ENCODE results near the gene CCDC122.
A peak's percentile ranks its signal among the peaks of the same experiment; 100 is the strongest.

The CCDC122 gene

DNA sequence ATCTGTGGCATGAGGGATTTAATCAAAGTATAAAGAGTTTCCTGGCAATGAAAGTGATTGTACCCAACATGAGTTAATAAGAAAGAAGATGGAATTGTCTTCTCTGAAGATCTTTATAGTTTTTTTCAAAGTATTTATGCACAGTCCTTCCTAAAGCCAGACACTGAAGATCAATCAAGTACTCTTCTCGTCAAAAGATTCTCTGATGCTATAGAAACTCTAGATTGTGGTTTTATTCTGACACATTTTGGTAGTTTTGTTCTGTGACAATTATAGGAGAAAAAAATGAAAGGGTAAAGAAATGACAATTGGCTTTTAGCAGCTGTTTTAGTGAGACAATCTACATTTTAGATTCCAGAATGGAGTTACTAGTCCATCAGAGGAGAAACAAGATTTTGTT lies 82.4 kb downstream of the CCDC122 start:
- FAIRE-seq: no peak
- no peak for DNase-seq (ENCODE audit: insufficient read length, low spot score)
- TF ChIP-seq POLR2AphosphoS5 (IDR thresholded peaks at IDR 0.05; ENCODE audit: low read depth, low read length): no peak
- TF ChIP-seq PAX5 (IDR thresholded peaks at IDR 0.05; ENCODE audit: insufficient read depth, low read length, severe bottlenecking): no peak
- no peak for TF ChIP-seq POU2F2 (IDR thresholded peaks at IDR 0.05; ENCODE audit: low read depth, low read length)
- no peak for TF ChIP-seq SPI1 (IDR thresholded peaks at IDR 0.05; ENCODE audit: low read depth, low read length)
- no peak for TF ChIP-seq POLR2A (IDR thresholded peaks at IDR 0.05; ENCODE audit: low read depth, low read length)
- no peak for TF ChIP-seq TAF1 (IDR thresholded peaks at IDR 0.05; ENCODE audit: low read depth, low read length)

DNA sequence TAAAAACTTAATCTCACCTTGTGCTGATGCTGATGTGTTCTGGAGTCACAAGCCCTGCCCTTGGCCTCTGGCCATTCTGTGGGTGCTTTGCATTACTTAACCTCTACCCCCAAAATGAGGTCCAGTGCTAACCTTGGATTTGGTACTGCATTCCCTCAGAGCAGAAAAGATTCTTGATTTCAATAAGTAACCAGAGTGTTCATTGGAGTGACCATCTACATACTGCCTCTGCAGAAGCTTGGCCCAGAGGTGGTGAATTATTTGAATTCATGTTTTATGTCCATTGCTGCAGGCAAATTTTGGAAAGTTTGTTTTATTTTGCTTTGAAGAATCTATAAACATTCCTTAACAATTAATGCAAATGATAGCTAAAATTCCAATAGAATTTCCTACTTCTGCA lies 85.1 kb downstream of the CCDC122 start:
- TF ChIP-seq POU2F2 (IDR thresholded peaks at IDR 0.05; ENCODE audit: low read depth, low read length): no peak
- DNase-seq (ENCODE audit: insufficient read length, low spot score) (no peak), FAIRE-seq (no peak)

DNA sequence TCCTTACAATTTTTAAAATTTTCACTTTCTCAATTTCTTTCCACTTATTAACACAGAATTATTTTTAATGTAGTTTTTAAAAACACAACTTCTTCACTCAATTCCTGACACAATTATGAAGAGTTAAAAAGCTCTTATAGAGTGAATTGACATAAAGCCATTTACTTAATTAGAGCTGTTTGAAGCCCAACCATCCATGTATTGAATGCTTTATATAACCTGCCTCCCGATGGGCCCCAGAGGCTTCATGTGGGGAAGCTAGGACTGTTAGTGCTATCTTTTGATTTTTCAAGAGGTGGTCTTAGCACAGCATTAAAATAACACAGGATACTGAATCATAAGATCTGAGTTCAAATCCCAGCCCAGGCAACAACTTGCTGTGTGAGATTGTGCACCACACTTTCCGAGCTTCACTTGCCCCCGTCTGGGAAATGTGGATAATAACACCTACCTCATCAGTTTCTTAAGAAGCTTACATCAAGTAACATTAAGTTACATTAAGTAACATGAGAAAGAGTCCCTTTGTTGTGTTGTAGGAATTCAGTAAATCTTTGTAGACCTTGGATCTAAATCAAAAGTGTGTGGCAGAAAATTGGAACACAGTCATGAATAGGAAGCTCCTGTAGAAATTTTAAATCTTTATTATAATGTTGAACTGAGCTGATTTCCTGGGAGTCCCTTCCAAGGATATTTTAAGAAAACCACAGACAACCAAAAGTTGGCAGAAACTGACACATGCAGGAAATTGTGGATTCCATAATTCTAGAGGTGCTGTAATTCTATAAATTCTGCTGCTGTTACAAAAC lies 87.3 kb downstream of the CCDC122 start:
- DNase-seq (ENCODE audit: insufficient read length, low spot score) (no peak), FAIRE-seq (no peak)
- TF ChIP-seq POU2F2 (IDR thresholded peaks at IDR 0.05; ENCODE audit: low read depth, low read length) (no peak), PAX5 (IDR thresholded peaks at IDR 0.05; ENCODE audit: insufficient read depth, low read length, severe bottlenecking) (no peak), TAF1 (IDR thresholded peaks at IDR 0.05; ENCODE audit: low read depth, low read length) (no peak), SPI1 (IDR thresholded peaks at IDR 0.05; ENCODE audit: low read depth, low read length) (no peak), POLR2A (IDR thresholded peaks at IDR 0.05; ENCODE audit: low read depth, low read length) (no peak), POLR2AphosphoS5 (IDR thresholded peaks at IDR 0.05; ENCODE audit: low read depth, low read length) (no peak)

DNA sequence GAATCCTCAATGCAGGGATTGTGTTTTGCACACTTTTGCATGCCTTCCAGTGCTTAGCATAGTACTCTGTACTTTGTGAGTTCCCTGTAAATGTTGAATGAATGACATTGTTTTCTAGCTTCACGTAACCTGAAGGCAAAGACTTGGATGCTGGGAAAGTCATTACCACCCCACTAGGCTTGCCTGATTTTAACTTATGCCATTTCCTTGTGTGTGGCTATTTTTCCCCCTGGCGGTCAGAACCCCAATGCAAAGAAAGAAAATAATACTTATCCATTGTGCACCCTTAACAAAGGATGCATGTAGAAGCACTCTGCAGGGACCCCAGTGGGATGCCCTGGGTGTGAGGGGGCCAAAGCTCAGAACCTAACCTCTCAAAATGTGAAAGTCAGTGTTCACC lies 91.5 kb downstream of the CCDC122 start:
- FAIRE-seq (peak; percentile 61), DNase-seq (ENCODE audit: insufficient read length, low spot score) (no peak)
- TF ChIP-seq POLR2A (IDR thresholded peaks at IDR 0.05; ENCODE audit: low read depth, low read length) (no peak), TAF1 (IDR thresholded peaks at IDR 0.05; ENCODE audit: low read depth, low read length) (no peak), POU2F2 (IDR thresholded peaks at IDR 0.05; ENCODE audit: low read depth, low read length) (no peak), SPI1 (IDR thresholded peaks at IDR 0.05; ENCODE audit: low read depth, low read length) (no peak), PAX5 (IDR thresholded peaks at IDR 0.05; ENCODE audit: insufficient read depth, low read length, severe bottlenecking) (no peak), POLR2AphosphoS5 (IDR thresholded peaks at IDR 0.05; ENCODE audit: low read depth, low read length) (no peak)

DNA sequence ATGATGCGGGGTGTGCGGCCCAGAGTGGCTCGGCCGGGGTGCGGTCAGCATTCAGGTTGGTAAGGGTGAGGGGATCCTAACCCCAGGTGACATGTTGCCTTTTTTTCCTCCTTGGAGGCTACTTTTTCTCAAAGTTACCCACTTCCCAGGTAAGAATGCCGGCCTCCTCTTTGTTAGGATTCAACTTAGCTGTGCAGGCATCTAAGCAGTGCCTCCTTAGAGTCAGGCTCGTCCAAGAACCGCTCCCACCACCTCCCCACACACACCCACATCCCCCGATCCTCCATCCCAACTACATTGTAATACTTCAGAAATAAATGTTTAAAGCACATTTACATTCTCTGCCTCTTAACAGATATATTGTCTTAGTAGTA lies 92.0 kb downstream of the CCDC122 start:
- TF ChIP-seq SPI1 (IDR thresholded peaks at IDR 0.05; ENCODE audit: low read depth, low read length) (no peak), POLR2A (IDR thresholded peaks at IDR 0.05; ENCODE audit: low read depth, low read length) (no peak), POU2F2 (IDR thresholded peaks at IDR 0.05; ENCODE audit: low read depth, low read length) (no peak), PAX5 (IDR thresholded peaks at IDR 0.05; ENCODE audit: insufficient read depth, low read length, severe bottlenecking) (no peak), POLR2AphosphoS5 (IDR thresholded peaks at IDR 0.05; ENCODE audit: low read depth, low read length) (no peak), TAF1 (IDR thresholded peaks at IDR 0.05; ENCODE audit: low read depth, low read length) (no peak)
- FAIRE-seq: no peak

DNA sequence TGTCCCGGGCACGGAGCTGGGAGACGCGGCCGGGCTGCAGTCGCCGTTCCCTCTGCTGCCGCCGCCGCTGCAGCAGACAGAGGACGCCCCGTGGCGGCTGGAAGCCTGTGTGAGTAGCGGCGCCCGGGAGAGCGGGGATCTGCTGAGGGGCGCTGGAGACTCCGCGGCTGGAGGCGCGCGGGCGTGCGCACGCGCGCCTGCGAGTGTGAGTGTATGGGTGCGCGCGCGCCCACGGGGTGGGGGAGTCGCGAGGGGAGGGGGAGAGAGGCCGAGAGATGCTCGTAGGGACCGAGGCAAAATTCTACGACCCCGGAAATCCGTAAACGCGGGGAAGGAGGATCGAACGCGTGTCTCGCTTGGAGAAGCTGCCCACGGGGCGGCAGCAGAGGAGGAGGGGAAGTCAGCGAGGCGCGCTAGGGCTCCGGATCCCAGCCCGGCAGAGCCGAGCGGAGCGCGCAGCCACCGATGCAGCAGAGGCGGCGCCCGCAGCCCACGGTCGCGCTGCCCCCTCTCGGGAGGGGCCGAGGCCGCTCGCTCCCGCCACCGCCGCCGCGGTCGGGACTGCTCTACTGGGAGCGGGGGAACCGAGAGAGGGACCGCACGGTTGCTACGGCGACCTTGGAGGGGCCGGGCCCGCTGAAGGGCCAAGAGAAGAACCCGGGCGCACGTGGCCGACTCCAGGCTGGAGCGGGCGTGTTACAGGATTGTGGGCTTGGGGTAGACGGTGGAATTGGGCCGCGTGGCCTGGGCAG lies 92.6 kb downstream of the CCDC122 start, which contains the start of gene ENOX1:
TSS of gene ENOX1 (minus strand) at position 207 of the 752 bp plus-strand sequence.
- TF ChIP-seq PAX5 (IDR thresholded peaks at IDR 0.05; ENCODE audit: insufficient read depth, low read length, severe bottlenecking) (no peak), POU2F2 (IDR thresholded peaks at IDR 0.05; ENCODE audit: low read depth, low read length) (no peak), POLR2A (IDR thresholded peaks at IDR 0.05; ENCODE audit: low read depth, low read length) (no peak), SPI1 (IDR thresholded peaks at IDR 0.05; ENCODE audit: low read depth, low read length) (no peak), POLR2AphosphoS5 (IDR thresholded peaks at IDR 0.05; ENCODE audit: low read depth, low read length) (no peak), TAF1 (IDR thresholded peaks at IDR 0.05; ENCODE audit: low read depth, low read length) (no peak)
- FAIRE-seq: peak; percentile 85
- peak; percentile 53 for DNase-seq (ENCODE audit: insufficient read length, low spot score)

More for the DNA sequence above, 92.0 kb downstream of the CCDC122 start:
- no peak for DNase-seq (ENCODE audit: insufficient read length, low spot score)

DNA sequence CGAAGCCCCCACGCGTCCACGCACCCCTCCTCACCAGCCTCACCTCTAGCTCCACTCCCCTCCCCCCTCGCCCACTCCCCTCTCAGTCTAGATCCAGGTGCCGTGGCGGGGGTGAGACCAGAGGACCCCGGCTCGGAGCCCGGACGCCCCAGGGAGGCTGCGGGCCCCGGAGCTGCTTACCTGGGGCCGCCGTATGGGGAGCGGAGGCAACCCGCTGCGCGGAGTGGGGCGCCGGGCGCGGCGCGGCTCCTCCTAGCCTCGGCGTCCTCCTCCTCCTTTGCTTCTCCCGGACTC lies 93.1 kb downstream of the CCDC122 start:
- no peak for DNase-seq (ENCODE audit: insufficient read length, low spot score)
- no peak for FAIRE-seq
- TF ChIP-seq TAF1 (IDR thresholded peaks at IDR 0.05; ENCODE audit: low read depth, low read length) (no peak), POU2F2 (IDR thresholded peaks at IDR 0.05; ENCODE audit: low read depth, low read length) (no peak), PAX5 (IDR thresholded peaks at IDR 0.05; ENCODE audit: insufficient read depth, low read length, severe bottlenecking) (no peak), POLR2A (IDR thresholded peaks at IDR 0.05; ENCODE audit: low read depth, low read length) (no peak), POLR2AphosphoS5 (IDR thresholded peaks at IDR 0.05; ENCODE audit: low read depth, low read length) (no peak), SPI1 (IDR thresholded peaks at IDR 0.05; ENCODE audit: low read depth, low read length) (no peak)

Data from GM12891 (cell line).